GM21528 (cell line): ENCODE measurements around the gene CYTH3.
"Not testable (repeated sequence)": the region's sequence is repeated elsewhere in the genome, so short reads cannot be mapped to it uniquely, and the experiment has no call there.

Experiments
- ATAC-seq: cut with Tn5 transposase; IDR thresholded peaks from one replicate; pipeline ENCODE4 v1.9.1; 2021; ENCODE audit warnings: mild to moderate bottlenecking, moderate library complexity; ENCODE audit not compliant: unreplicated experiment, low FRiP score

CYTH3 gene

DNA sequence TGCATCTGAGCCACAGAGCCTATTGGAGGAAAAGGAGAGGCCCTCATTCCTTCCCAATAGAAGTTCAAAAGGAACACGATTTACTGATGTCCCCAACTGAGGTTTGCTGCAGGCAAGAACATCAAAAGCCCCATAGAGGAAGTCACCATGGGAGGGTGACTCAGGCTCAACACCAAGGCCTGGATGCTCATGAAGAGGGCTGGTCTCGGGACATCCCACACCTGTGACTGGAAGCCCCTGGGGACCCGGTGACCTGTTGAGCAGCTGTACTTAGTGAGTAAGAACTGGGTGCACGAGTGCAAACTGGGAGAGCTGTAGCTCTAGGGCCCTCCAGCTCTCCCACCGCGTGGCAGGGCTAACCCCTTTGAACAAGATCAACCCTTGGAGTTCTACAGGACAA is 38.0 kb downstream of the CYTH3 start:
- no peak for ATAC-seq

DNA sequence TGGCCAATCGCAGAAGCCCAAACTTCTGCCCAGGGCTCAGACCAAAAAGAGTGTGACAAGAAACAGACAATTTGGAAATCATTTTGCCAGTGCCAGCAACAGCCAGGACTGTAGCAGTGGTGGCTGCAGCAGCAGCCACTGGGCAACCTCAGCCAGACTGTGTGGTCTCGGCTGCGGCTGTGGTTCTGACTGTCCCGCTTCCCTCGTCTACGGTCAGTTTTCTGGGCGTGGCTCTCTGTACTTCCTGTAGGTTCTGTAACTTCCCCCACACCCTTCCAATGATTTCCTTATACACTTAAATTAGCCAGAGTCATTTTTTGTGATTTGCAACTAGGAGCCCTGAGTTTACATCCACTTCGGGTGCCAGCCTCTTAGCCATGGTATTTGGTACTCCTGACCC is 39.9 kb downstream of the CYTH3 start:
- ATAC-seq, result no peak

DNA sequence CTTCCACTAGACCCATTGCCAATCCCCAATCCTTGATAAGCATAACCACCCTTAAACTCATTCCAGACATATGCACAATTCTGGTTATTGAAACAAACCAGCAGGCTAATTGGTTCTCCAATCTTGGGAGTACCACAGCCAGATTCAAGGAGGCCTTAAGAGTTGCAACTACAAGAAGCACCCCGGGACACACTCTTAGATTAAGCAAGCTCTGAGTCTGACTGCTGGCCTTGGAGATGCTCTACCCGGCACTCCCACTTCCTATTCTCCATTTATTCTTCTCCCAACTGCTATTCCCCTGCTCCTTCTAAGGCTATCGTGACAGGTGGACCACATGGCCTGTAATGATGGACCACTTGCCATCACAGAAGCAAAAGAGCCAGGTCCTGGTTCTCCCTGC is 40.3 kb downstream of the CYTH3 start:
- no peak for ATAC-seq

DNA sequence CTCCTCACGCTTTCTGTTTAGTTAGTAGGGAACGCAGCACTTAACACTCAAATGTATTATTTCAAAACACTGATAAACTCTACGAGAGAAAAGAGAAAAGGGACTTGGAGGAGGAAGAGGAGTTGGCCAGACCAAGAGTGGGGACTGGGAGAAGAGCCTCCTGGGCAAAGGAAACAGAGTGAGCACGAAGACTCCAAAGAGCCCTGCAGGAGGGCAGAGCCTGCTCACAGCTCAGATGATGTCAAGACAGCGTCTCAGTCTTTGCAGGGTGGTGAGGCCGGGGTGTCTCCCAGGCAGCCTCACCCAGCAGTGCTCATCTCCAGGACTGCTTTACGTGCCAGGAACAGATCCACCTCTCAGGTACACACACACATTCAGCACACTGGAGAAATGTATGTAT is 41.2 kb downstream of the CYTH3 start:
- ATAC-seq, result no peak

DNA sequence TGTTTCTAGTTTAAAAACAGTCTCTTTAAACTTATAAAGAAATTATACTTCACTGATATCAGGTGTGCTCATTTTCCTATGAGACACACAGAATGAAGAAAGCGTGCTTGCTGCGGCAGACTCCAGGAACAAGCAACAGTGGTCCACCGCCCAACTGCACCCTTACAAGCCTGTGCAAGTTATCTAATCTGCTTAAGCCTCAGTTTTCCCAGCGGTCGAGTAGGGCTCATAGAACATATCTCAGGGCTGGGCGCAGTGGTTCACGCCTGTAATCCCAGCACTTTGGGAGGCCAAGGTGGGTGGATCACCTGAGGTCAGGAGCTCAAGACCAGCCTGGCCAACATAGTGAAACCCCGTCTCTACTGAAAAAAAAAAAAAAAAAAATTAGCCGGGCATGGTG is 43.1 kb downstream of the CYTH3 start:
- ATAC-seq, result not testable (repeated sequence)

DNA sequence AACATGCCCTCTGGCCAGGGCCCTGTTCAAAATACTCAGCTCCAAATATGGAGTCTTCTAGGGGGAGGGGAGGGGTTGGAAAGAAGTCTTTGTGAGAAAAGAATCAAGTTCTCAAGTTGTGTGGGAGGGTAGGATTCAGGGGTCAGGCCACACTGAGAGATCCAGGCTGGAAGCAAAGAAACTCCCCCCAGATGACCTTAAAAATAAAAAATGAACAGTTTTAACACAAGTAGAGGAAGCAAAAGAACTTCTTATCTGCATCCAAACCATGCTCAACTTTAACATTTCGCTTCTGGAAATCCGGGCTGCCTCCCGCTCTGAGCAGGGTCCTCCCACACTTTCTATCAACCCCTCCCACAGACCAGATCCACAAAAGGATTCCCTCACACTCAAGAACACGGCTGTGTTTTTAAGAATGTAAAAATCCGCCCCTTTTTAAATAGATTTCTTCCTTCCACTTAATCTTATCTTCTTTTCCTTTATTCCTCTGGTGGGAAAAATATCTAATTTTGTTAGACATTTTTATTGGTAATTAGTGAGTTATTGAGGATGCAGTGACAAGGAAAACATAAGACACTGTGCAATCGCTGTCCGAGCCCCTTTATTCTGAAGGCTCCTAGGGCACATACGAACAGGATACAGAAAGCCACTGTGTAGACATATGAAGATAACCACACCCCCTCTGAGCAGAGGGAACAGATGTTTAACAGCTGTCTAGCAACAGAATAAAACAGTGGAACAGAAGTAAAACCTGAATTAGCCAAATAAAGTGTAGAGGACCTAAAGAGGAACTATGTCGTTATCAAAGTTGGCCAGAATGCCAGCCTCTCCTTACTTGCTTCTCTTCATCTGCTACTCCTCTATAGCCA is 43.8 kb downstream of the CYTH3 start:
- ATAC-seq, result peak; percentile 74

DNA sequence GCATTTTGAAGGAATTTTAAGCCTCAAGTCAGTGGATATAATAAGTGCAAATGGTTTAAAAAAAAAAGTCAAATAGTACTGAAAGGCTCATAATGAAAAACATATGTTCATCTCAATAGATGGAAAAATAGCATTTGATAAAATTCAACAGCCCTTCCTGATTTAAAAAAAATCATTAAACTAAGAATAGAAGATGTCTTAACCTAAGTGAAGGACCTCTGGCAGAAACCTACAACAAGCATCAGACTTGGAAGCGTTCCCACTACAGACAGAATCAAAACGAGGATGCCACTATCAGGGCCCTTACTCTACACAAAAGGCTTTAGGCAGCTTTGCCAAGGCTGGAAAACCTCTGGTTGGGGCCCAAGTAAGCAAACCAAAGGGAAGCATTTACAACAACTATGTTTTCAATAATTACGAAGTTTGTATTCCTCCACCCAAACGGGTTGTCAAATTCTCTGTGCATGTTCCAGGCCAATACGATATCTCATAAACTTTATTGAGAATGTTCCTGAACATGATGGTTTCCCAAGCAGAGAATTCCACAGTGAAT is 45.1 kb downstream of the CYTH3 start:
- no peak for ATAC-seq

DNA sequence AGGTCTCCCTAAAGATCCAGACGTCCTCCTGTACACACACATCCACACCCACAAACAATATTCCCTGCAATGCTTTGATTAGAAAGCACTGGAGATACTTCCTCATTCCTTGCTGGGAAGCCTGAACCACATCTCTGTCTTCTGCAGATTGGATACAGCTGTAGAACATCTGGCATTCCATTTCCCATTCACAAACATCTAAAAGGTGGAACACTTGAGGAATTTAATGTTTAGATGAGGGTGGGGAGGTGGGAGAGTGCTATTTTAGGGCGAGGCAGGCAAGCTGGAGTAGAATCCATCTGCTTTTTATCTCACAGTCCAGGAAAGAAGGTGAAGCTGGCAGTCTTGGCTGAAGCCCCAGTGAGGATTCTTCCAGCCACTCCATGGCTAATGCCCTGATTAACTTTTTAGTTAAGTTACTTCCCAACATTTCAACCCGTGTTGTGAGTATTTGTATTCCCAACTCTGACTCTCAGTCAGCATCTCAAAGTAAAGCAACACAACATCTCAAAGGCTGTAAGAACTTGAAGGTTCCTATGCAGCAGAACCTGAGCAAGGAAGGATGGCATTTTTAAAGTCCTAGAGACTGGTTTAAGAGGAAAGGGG is 46.1 kb downstream of the CYTH3 start:
- ATAC-seq, result no peak

DNA sequence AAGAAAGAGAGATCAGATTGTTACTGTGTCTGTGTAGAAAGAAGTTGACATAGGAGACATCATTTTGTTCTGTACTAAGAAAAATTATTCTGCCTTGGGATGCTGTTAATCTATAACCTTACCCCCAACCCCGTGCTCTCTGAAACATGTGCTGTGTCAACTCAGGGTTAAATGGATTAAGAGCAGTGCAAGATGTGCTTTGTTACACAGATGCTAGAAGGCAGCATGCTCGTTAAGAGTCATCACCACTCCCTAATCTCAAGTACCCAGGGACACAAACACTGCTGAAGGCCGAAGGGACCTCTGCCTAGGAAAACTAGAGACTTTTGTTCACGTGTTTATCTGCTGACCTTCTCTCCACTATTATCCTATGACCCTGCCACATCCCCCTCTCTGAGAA is 49.0 kb downstream of the CYTH3 start:
- ATAC-seq, result not testable (repeated sequence)

DNA sequence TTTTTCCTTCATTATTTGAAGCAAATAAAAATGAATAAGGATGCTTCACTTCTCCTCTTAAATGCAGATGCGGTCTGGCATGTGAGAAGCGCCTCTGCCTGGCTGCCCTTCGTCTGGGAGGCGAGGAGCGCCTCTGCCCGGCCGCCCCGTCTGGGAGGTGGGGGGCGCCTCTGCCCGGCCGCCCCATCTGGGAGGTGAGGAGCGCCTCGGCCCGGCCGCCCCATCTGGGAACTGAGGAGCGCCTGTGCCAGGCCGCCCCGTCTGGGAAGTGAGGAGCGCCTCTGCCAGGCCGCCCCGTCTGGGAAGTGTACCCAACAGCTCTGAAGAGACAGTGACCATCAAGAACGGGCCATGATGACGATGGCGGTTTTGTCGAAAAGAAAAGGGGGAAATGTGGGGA is 49.4 kb downstream of the CYTH3 start:
- not testable (repeated sequence) for ATAC-seq

DNA sequence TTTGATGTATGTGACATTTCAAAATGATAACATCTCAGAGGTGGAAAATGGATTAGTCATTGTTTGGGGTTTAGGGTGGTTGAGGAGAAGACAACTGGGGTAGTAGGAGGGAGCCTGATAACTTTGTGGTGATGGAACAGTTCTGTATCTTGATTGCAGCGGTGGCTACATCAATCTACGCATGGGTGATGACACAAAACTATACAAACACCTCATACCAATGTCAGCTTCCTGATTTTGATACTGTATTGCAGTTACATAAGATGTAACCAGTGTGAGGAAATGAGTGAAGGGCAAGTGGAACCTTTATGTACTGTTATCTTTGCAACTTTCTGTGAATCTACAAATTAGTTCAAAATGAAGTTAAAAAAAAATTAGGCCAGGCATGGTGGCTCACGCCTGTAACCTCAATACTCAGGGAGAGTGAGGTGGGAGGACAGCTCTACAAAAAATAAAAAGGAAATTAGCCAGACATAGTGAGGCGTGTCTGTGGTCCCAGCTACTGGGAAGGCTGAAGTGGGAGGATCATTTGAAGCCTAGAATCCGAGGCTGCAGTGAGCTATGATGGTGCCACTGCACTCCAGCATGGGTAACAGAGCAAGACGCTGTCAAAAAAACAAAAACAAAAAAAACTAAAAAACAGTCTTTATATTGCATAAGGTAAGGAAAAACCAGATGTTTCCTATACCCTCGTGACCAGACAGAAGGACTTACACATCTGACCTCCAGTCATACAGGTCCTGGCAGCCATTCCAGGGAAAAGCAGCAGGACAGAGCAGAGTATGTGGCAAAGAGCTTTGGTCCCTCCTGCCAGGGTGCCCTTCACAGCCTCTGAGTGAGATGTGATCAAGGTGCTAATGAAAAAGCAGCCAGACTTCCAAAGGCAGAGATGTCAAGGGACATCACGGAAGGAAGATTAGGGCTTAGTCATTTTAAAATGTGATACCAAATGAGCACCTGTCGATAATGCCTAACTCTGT is 50.8 kb downstream of the CYTH3 start:
- ATAC-seq, result no peak

DNA sequence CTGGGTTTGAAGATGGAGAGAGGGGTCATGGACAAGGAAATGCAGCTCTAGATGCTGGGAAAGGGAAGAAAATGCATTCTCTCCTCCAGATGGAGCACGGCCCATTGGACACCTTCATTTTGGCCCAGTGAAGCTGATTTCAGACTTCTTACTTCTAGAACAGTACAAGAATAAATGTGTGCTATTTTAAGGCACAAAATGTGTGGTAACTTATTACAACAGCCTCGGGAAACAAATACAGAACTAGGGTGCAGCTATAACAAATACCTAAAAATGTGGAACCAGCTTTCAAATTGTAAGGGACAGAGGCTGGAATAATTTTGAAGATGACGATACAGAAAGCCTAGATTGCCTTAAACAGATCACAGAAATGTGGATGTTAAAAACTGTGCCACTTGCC is 54.1 kb downstream of the CYTH3 start:
- no peak for ATAC-seq

DNA sequence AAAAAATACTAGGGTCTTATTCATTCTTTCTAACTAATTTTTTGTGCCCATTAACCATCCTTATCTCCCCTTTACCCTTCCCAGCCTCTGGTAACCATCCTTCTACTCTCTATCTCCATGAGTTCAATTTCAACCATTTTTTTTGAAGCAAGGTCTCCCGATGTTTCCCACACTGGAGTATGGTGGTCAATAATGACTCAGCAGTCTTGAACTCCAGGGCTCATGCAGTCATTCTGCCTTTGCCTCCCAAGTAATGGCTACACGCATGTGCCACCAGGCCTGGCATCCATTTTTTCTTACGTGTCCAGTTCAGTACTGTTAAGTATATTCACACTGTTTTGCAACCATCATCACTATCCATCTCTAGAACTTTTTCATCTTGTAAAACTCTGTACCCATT is 60.4 kb downstream of the CYTH3 start:
- no peak for ATAC-seq

DNA sequence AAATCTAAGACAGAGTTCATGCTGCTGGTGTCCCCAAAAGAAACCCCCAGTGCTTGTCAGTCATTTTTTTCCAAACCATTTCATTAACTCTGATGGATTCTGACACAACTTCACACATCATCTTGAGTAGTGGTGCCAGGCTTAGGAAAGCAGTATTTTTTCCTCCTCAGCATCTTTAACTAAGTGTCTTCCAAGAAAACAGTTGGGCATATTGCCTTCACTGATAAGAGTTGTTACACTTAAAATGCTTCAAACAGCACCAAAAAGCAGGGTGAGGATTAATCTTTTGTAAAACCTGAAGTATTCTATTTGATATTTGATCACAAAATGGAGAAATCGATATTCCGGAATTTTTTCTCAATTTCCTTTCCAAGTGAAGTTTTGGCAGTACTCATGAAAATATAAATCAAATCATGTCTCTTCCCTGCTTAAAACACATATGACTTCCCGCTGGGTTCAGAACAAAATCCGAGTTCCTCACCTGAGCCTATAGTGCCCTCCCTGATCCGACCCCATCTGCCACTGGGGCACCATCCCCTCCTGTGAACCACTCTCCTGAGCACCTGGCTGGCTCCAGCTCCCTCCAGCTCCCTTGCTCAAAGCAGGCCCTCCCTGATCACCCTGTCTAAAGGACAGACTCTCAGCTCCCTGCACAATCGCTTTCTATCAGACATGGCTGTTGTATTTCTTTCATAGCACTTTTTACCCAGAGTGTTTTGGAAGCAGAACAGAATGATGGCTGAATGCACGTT is 61.6 kb downstream of the CYTH3 start:
- no peak for ATAC-seq

DNA sequence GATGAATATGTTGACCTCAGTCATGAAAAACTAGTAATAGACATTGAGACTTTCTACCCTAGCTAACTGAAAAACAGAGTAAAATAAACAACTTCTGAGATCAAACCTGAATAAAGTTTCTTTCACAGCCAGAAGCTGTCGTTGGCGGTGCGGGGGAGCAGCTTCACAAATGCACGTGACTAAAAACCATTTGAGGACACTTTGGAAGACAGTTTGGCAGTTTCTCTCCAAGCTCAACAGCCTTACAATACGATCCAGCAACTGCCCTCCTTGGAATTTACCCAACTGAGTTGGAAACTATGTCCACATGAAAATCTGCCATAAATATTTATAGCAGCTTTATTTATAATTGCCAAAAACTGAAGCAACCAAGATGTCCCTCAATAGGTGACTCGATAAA is 63.1 kb downstream of the CYTH3 start:
- ATAC-seq, result no peak

DNA sequence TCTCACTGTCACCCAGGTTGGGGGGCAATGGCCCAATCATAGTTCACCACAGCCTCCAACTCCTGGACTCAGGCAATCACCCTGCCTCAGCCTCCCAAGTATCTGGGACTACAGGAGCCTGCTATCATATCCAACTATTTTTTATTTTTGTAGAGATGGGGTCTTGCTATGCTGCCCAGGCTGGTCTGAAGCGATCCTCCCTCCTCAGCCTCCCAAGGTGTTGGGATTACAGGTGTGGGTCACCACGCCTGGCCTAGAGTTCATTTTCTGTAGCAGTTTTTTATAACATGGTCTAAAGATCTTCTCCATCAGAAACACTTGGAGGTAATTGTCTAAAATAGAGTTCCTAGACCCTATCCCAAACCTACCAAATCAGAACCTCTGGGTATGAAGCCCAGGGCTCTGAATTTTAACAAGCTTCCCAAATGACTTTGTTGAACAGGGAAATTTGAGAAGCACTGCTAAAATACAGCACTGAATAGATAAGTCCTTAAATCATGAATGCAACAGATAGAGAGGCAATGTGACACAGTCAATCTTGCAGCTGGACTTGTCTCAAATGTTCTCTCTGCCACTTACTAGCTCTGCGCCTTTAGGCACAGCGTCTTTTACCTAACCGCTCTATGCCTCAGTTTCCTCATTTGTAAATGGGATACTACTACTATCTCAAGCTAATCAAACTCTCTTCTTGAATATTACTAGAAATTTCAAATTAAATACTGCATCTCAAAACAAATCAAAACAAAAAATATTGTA is 63.7 kb downstream of the CYTH3 start:
- no peak for ATAC-seq

DNA sequence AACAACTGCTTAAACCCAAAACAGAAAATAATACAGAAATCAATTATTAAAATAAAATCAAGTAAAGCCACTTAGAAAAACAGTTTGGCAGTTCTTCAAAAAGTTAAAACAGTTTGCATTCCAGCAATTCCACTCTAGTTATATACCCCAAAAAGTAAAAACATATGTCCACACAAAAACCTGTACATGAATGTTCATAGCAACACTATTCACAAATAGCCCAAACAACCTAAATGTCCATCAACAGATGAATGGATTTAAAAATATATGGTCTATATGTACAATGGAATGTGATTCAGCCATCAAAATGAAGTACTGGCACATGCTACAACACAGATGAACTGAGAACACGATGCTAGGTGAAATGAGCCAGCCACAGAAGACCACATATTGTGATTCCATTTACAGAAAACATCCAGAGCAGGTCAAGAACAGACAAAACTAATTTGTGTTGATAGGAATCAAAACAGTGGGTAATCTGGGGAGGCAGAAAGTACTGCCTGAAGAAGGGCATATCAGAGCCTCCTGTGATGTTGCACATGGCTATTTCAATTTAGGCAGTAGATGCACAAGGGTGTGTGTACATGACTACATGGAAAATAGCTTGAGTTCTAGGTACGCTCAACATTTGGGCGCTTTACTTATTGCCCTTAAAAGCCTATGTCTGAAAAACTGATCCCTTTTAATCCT is 66.3 kb downstream of the CYTH3 start:
- ATAC-seq, result no peak

DNA sequence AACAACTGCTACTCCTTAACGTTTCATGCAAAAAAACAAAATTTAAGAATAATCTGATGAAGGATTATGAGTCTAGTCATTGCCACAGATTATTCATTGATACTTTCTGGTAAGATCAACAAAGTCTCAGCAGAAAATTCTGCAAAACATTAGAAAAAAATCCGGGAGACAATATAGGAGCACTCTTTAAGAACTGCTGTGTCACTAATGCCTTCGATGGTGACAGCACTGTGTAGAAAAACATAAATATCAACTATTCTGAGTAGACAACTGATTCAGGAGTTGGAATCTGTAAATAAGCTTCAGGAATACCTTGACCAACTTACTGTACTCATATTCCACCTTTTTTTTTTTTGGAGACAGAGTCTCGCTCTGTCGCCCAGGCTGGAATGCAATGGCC is 69.0 kb downstream of the CYTH3 start:
- ATAC-seq, result no peak

DNA sequence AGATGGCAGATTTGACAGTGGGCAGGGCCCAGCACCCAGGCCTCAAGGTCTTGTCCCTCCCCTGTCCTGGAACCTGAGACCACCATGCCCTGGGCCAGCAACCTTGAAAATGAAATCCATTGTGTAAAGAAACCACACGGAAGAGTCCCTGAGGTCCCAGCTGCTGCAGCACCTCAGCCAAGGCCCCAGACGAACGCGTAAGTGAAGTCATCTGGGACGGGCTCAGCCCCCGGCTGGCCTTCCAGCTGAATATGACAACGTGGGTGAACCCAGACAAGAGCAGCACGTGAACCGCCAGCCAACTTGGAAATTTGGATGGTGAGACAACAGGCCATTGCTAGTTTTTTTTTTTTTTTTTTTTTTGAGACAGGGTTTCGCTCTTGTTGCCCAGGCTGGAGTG is 70.3 kb downstream of the CYTH3 start:
- no peak for ATAC-seq
